Fibroblast of peridontal ligament (primary cell): ENCODE measurements around the gene AK5.
A peak's percentile ranks its signal among the peaks of the same experiment; 100 is the strongest.

Experiments
- DNase-seq: peaks from one replicate; pipeline ENCODE4 v3.0.0-alpha.2; 2010; ENCODE audit errors: extremely low read depth

Gene AK5

DNA sequence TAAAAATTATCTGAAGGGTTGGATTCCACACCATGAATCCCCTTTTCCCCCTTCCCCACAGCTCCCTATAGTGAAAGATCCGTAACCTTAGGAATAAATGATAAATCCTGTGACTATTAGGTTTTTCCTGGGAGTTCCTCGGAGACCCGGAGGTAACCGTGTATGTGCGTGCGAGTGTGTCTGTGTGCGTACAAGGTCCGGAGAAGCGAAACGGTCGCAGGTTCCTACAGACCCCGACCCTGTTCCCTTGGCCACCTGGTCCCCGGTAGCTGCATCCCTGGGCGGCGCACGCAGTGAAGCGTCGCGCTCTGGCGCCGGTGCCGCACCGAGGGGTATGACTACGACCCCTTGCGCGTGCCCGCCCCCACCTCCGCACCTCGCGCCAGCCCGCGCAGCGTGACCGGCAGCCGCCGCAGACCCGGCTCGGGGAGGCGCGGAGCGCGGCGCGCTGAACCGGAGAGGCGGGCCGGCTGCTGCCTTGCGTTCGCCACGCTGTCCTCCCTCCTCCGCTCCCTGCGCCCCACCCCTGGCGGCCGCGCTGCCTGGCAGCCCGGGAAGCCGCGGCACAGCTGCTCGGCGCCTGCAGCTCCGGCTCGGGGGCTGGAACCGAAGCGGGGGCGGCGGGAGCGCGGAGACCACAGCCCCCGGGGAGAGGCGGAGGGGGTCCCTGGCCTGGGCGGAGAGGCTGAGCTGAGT, at the start of gene AK5:
TSS of gene AK5 (plus strand) at position 529 of the 696 bp plus-strand sequence. CDS start 295 bp downstream, outside the sequence.
- peak; percentile 42 for DNase-seq

DNA sequence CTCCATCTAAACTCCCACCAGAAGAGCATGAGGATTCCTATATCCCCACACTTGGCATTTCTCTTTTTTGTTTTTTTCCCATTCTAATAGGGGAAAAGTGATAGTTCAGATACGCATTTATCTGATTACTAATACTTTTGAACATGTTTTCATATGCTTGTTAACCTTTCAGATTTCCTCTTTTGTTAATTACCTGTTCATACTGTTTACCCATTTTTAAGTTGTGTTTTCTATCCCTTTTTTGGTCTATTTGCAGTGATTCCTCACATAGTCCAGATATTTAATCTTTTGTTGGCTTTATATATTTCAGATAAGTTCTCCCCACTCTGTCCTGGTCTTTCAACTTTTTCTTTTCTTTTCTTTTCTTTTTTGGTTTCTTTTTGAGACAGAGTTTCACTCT, 49.0 kb upstream of the AK5 start:
- DNase-seq, result no peak

- DNase-seq, result no peak
Observed at GRCh38 chr1:77234096-77234495, 47.7 kb upstream of the AK5 start.

DNA sequence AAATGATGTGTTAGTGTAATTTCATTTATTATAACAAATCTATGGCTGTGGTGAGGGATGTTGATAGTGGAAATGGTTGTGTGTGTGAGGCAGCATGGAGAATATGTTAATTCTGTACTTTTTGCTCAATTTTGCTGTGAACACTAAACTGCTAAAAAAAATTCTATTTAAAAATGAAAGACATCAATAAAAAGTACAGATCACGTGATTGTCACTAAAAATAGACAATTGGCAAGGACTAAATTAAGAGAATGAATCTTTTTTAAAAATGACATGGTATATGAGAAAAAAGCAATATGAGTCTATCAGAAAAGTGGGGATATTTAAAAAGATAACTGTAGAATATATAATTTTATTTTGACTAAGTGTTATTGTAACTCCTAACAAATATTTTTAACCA, 46.9 kb upstream of the AK5 start:
- DNase-seq, result no peak

DNA sequence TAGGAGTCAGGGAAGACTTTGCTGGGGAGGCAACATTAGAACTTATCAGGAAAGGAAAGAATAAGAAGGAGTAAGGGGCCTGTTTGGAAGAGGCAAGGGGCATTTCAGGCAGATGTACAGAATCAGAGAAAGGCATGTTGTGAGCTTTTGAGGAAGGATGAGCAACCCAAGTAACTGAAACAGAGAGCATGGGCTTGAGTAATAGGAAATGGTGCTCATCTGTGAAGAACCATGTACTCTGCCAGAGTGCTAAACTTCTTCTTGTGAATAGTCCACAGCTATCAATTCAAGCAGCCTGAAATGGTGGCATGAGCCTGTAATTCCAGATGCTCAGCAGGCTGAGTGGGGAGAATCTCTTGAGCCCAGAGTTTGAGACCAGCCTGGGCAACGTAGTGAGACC, 43.4 kb upstream of the AK5 start:
- no peak for DNase-seq

GRCh38 chr1:77239311-77239710, 42.5 kb upstream of the AK5 start:
- no peak for DNase-seq

DNA sequence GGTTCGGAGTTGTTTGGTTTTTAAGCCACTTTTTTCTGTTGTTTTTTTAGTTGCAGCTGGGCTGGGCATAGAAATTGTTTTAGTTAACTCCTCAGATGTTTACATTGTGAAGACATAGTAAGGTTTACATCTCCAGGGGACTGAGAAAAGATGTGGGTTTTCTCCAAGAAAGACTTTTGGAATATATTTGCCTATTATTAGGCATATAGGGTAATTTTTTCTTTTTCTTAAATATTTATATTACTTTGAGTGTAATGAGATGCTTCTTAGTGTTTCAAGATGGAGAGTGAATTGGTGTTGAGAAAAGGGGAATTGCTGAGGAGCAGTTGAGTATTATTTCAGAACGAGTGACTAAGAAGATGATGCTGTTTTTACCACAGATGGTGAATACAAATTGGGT, 36.0 kb upstream of the AK5 start:
- peak; percentile 30 for DNase-seq

- DNase-seq, result no peak
Observed at GRCh38 chr1:77250126-77250525, 31.7 kb upstream of the AK5 start.

DNA sequence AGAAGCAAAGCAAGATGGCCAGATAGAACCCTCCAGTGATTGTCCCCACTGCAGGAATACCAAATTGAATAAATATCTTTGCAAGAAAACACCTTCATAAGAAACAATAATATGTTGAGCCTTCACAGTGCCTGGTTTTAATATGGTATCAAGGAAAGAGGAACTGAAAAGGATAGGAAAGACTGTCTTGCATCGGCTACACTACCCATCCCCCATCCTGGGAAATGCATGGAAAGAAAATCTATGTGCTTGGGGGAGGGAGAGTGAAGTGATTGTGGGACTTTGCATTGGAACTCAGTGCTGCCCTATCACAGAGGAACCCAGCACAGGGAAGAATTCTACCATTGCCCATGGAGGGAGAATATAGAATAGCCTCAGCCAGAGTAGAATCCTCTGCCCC, 28.6 kb upstream of the AK5 start:
- no peak for DNase-seq

GRCh38 chr1:77263708-77264107, 18.1 kb upstream of the AK5 start:
- no peak for DNase-seq

GRCh38 chr1:77265180-77265579, 16.6 kb upstream of the AK5 start:
- DNase-seq, result no peak

DNA sequence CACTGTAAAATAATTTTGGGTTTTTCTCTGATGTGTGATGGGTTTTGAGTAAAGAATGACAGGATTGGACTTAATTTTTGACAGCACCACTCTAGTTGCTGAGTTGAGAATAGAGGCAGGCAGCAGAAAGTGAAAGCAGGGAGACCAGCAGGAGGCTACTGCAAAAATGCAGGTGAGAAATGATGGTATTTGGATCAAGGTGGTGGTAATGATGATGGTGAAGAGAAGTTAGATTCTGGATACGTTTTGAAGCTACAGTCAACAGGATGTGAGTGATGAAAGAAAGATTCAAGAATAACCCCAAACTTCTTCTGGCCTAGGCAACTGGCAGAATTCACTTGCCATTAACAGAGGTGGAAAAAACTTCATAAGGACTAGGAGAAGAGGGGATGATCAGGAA, 14.8 kb upstream of the AK5 start:
- DNase-seq, result no peak

DNA sequence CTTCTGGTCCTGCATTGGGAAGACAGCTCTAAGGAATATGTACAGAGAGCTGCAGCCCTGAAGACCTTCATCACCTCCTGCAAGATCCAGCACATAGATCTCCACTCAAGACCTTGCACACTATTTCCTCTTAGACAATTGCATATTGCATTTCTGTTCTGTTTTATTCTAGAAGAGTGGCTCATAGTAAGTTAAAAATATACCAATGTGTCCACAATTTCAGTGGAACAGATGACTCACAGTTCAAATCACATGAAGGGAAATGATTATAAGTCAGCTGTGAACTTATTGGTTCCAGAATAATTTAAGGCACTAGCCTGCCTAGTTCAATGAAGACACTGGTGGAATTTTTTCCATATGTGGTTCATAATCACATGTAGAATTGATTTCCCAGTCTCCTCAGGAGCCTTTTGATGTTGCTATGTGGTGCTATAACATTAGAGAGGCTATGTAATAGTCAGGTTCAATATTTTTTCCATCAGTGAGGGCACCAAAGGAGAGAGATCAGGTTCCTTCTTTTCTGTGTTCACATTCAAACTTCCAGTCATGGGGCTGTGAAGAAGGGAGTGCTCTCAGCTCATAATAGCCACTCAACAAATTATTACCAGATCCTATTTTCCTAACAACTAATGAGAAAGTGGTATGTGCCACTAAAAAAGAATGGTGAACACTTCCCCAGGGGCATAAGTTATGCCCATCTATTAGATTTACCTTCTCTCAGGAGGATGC, 9.8 kb upstream of the AK5 start:
- peak; percentile 94 for DNase-seq

DNA sequence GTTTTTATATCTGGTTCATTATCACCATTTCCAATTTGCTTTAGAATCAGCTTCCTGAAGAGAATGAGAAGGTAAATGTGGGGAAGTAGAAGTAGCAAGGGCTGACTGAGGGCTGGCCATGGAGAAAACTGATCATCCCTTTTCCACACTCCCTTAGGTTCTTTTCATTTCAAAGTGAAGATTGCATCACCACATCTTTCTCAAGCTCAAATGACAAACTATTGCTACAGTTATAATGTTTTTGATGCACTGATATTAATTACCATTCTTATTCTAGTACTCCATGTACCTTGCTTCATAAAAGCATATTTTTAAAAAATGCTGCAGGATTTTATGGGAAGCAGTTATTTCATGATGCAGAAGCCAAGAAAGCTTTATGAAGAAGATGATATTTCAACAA, 7.9 kb upstream of the AK5 start:
- DNase-seq, result peak; percentile 67

- DNase-seq, result no peak
Observed at GRCh38 chr1:77275194-77275593, 6.6 kb upstream of the AK5 start.

GRCh38 chr1:77276941-77277340, 4.9 kb upstream of the AK5 start:
- DNase-seq, result no peak

- DNase-seq, result no peak
Observed at GRCh38 chr1:77279929-77280328, 1.9 kb upstream of the AK5 start.

DNA sequence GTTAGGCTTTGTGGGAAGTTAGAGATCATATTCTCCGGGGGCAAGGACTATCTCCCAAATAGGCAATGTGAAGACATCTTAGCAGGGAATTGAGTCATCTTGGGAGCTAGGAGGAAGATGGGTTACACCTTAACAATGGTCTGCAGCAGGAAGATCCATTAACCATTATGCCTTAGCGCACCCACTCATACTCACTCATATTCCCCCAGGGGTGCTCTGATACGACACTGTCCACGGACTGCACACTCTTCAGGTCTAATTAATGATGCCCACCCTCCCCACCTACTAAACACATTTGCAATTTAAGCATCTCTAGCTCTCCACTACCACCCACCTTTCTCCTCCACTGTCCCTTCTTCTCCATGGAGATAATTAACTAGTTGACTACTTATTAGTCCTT, 857 bp upstream of the AK5 start:
- DNase-seq, result no peak

DNA sequence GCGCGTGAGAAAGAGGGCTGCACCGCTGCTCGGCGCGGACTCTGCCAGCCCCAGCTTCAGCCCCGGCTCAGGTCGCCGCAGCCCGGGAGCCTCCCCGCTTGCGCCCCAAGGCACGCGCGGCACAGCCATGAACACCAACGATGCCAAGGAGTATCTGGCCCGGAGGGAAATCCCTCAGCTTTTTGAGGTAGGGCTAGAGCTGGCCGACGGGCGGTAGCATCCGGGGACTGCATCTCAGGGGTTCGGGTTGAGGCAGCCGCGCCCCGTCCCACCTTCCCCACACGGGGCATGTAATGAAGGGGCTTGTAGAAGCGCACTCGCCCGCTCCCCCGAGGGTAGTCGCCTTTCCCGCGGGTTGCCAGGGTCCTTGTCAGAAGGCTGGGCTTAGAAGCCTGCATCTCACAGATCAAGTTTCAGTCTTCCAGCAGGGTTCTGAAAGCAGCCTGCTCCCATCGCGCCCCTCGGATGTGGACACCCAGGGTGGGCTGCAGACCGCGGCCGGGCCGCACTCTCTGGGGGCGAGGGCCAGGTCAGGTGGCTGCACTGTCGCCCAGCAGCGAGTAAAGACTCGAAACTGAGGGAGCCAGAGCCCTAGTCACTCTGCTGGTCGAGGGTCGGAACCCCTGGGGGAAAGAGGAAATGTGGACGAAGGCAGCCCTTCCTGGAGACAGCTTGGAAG, 507 bp downstream of the AK5 start:
- peak; percentile 29 for DNase-seq

- no peak for DNase-seq
Observed at GRCh38 chr1:77282866-77283539, 1.2 kb downstream of the AK5 start.

DNA sequence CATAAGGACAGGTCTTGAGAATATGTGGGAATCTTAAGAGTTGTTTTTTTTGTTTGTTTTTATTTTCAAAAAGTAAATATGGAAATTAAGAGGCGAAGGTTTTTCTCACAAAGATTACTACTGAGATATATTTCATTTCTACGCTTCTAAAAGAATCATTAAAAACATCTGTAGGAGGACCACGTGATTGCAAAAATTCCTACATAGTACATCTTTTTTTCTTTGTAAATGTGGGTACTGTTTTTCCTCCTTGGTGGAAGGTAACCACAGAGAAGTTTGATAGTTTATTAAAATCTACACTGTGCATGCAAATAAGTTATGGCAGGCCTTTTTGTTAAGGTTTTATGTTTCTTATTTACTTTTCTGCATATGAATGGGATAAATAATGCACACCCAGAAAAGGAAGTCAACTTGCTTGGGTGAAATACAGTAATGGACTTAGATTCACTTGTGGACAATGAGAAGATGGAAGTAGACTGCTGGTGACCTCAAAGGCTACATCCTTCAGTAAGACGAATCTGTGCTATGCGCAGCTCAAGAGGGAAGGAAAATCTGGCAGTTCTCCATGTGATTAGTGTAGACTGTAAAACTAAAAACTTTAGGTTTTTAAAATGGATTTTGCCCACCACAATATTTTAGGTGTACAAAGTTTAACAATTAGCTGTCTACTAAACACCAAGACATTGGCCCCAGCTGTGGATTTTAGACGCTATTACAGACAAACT, 2.0 kb downstream of the AK5 start:
- DNase-seq, result peak; percentile 52

DNA sequence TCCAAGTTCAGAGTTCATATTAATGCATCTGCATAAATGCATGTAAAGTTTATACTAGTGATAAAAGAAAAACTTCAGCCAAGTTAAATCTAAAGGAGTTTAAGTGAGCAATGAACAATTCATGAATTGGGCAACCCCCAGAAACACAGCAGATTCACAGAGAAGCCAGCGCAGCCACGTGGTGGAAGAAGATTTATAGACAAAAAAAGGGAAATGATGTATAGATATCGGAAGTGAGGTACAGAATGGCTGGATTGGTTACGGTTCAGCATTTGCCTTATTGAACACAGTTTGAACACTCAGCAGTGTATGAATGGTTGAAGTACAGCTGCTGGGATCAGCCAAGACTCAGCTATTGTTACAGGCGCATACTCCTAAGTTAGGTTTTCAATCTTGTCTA, 5.7 kb downstream of the AK5 start:
- no peak for DNase-seq
